Spleen (tissue), 11 donors: Measurements from ENCODE around the gene DSE. TPM values are rescaled to one million over a fixed set of nuclear protein-coding genes. Genes with fewer than 3 reads are reported as not detected.
"Not testable (repeated sequence)": the region's sequence is repeated elsewhere in the genome, so short reads cannot be mapped to it uniquely, and the experiment has no call there.

Experiments used
- DNase-seq: peaks from one replicate; pipeline ENCODE4 v3.0.0-alpha.2; 2020
- H3K27ac ChIP-seq, 8 donors: fragments of 200-600 bp; sonication (generic) in 7 of 8; 1 replicate in 4 of 8; 2 replicates in 4 of 8; pipeline versions ENCODE4 v1.5.0 to v1.8.0; 2016 to 2021; ENCODE audit warnings: inconsistent platforms in 4 of 8, mild to moderate bottlenecking in 4 of 8, moderate library complexity in 1 of 8
- H3K27me3 ChIP-seq, 7 donors: fragments of 200-600 bp; sonication (generic) in 6 of 7; replicated peaks in 1 of 7; 1 replicate in 4 of 7; 2 replicates in 3 of 7; pipeline versions ENCODE4 v1.5.0 to v1.8.0; 2016 to 2021; ENCODE audit warnings: inconsistent platforms in 3 of 7, mild to moderate bottlenecking in 1 of 7
- H3K36me3 ChIP-seq, 6 donors: fragments of 200-600 bp; sonication (generic) in 5 of 6; 1 replicate in 4 of 6; 2 replicates in 2 of 6; pipeline versions ENCODE4 v1.5.0 to v1.8.0; 2016 to 2021; ENCODE audit warnings: inconsistent platforms in 2 of 6
- H3K4me1 ChIP-seq, 6 donors: fragments of 200-600 bp; sonication (generic) in 5 of 6; 1 replicate in 3 of 6; 2 replicates in 3 of 6; pipeline versions ENCODE4 v1.5.0 to v1.8.0; 2016 to 2021; ENCODE audit warnings: inconsistent platforms in 3 of 6
- H3K4me3 ChIP-seq, 8 donors: fragments of 200-600 bp; sonication (generic) in 7 of 8; 1 replicate in 4 of 8; 2 replicates in 4 of 8; pipeline versions ENCODE4 v1.5.0 to v1.8.0; 2016 to 2021; ENCODE audit warnings: inconsistent platforms in 4 of 8, mild to moderate bottlenecking in 4 of 8, moderate library complexity in 2 of 8
- H3K9me3 ChIP-seq, 8 donors: fragments of 200-600 bp; sonication (generic) in 7 of 8; 1 replicate in 4 of 8; 2 replicates in 4 of 8; pipeline versions ENCODE4 v1.5.0 to v1.8.0; 2016 to 2021; ENCODE audit warnings: inconsistent platforms in 4 of 8
- POLR2A ChIP-seq, 3 donors: fragments of 450-650 bp; IDR thresholded peaks; one replicate each; pipeline ENCODE4 v1.5.1; 2017; ENCODE audit warnings: antibody characterized with exemption in 3 of 3, mild to moderate bottlenecking in 1 of 3
- POLR2AphosphoS5 ChIP-seq, 3 donors: sonication (generic); formaldehyde crosslinking; IDR thresholded peaks; one replicate each; pipeline ENCODE4 v1.5.1; 2017; ENCODE audit warnings: antibody characterized with exemption in 3 of 3
- WGBS, 5 donors: extraction: QIAGEN DNeasy Blood & Tissue Kit in 3 of 5; methylation state at CpG; one replicate each; pipeline versions ENCODE4 v1.1.5 to v1.1.7; 2013 to 2018; 5-methylcytosine and 5-hydroxymethylcytosine counted together
- intact Hi-C: fragments of 100-400 bp; cut with DNase I; formaldehyde crosslinking; loops from one replicate; pipeline ENCODE4 v1.15.0; 2023; ENCODE audit warnings: low total_unique reads
- polyA plus RNA-seq, 3 donors: library from polyadenylated mRNA; stranded (reverse); fragments of 200-250 nt; gene quantifications; one replicate each; pipeline ENCODE4 v1.2.1, GENCODE V29; 2013
- total RNA-seq, 7 donors: library from RNA; depleted of rRNA in 3 of 7; stranded (reverse); fragments of >200 nt in 3 of 7; fragmentation: NEBNext Ultra II Directional in 4 of 7; extraction: Animal tissue kit (Norgen Biotek cat#: 25700) in 4 of 7; gene quantifications; one replicate each; pipeline versions ENCODE4 v1.1.0 to v1.2.1, GENCODE V29; 2016 to 2021
- TF ChIP-seq, protein P1 (sequence below), 11 experiments: fragments of 200-600 bp in 7 of 11; fragments of 450-650 bp in 4 of 11; sonication (generic) in 4 of 11; IDR thresholded peaks in 8 of 11; conservative IDR thresholded peaks in 3 of 11; 1 replicate in 7 of 11; 2 replicates in 4 of 11; pipeline versions ENCODE4 v1.4.0 to v1.8.0; 2016 to 2021; ENCODE audit warnings: antibody characterized with exemption in 11 of 11, inconsistent platforms in 4 of 11, mild to moderate bottlenecking in 1 of 11
- donor health status: healthy with polysubstance abuse.
- donor health status: DM: no; HTN: no; CAD: no; lungs with moderate emphysema.
- donor health status: DM: no; HTN: no; CAD: no.
- donor health status: Bipolar disorder and iron deficiency.
- donor health status: healthy.
- donor health status: DM: no; HTN: no; CAD: no.
- donor health status: DM: yes; HTN: yes; CAD: no.

DSE gene
- total and polyA plus RNA-seq, 10 donors: 8.2 to 82.3 (median 61.7) TPM

DNA sequence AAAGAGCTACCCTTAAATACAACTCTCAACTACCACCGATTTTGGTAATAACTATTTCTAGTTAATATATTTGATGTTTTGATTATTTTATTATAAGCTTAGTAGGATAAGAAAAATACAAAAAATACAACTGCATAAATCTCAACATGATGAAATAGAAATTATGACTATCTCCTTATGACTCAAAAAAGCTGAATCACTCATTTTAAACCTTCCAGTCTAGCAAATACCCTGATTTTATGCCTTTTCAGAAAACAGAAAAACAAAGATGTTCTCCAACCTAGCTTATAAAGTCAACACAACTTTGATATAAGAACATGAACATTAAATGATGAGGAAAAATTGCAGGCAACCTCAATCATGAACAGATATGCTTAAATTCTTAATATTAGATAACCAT is 40.2 kb upstream of the DSE start:
- TF ChIP-seq, protein P1, sequence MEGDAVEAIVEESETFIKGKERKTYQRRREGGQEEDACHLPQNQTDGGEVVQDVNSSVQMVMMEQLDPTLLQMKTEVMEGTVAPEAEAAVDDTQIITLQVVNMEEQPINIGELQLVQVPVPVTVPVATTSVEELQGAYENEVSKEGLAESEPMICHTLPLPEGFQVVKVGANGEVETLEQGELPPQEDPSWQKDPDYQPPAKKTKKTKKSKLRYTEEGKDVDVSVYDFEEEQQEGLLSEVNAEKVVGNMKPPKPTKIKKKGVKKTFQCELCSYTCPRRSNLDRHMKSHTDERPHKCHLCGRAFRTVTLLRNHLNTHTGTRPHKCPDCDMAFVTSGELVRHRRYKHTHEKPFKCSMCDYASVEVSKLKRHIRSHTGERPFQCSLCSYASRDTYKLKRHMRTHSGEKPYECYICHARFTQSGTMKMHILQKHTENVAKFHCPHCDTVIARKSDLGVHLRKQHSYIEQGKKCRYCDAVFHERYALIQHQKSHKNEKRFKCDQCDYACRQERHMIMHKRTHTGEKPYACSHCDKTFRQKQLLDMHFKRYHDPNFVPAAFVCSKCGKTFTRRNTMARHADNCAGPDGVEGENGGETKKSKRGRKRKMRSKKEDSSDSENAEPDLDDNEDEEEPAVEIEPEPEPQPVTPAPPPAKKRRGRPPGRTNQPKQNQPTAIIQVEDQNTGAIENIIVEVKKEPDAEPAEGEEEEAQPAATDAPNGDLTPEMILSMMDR (IDR thresholded peaks at IDR 0.05 in 8 of 11, conservative IDR thresholded peaks at IDR 0.05 in 3 of 11): no peak
- TF ChIP-seq POLR2AphosphoS5 (IDR thresholded peaks at IDR 0.05) (no peak), POLR2A (IDR thresholded peaks at IDR 0.05) (no peak)
- 91 to 100% (median 97%) methylated on average over 1 of the region's 1 CpG for WGBS, 5 donors

DNA sequence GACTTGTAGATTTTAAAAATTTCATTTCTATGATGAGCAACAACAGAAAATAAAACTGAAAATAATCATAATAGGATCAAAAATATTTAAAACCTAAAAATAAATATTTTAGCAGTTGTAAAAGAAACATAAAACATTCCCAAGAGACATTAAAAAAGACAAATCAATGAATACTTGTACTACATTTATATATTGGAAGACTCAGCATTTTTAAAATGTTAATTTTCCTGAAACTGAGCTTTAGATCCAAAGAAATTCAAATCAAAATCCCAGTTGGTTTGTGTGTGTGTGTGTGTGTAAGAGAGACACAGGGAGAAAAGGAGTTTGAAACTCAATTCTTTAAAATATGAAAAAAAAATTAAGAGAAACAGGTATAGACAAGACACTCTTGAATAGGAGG is 38.7 kb upstream of the DSE start:
- no peaks in the 10 kb centered on the region for H3K27me3 ChIP-seq
- H3K27ac ChIP-seq: no peak overlapping the region
- no peaks in the 10 kb centered on the region for H3K36me3 ChIP-seq
- peaks cover 0 to 16% (median 0%) of the 10 kb centered on the region in 6 donors for H3K4me1 ChIP-seq
- DNase-seq: no peak
- H3K4me3 ChIP-seq: no peak overlapping the region
- TF ChIP-seq, protein P1 (IDR thresholded peaks at IDR 0.05 in 8 of 11, conservative IDR thresholded peaks at IDR 0.05 in 3 of 11): no peak
- TF ChIP-seq POLR2AphosphoS5 (IDR thresholded peaks at IDR 0.05) (no peak), POLR2A (IDR thresholded peaks at IDR 0.05) (no peak)
- peaks cover 0 to 15% (median 1%) of the 10 kb centered on the region in 8 donors for H3K9me3 ChIP-seq
- intact Hi-C loops: no loop called here

More for the DNA sequence above, 40.2 kb upstream of the DSE start:
- intact Hi-C loops: no loop called here
- peaks cover 0 to 15% (median 1%) of the 10 kb centered on the region in 8 donors for H3K9me3 ChIP-seq
- H3K4me3 ChIP-seq: no peak overlapping the region
- no peak overlapping the region for H3K27ac ChIP-seq
- no peaks in the 10 kb centered on the region for H3K36me3 ChIP-seq
- peaks cover 0 to 16% (median 0%) of the 10 kb centered on the region in 6 donors for H3K4me1 ChIP-seq
- H3K27me3 ChIP-seq: no peaks in the 10 kb centered on the region
- DNase-seq: no peak

DNA sequence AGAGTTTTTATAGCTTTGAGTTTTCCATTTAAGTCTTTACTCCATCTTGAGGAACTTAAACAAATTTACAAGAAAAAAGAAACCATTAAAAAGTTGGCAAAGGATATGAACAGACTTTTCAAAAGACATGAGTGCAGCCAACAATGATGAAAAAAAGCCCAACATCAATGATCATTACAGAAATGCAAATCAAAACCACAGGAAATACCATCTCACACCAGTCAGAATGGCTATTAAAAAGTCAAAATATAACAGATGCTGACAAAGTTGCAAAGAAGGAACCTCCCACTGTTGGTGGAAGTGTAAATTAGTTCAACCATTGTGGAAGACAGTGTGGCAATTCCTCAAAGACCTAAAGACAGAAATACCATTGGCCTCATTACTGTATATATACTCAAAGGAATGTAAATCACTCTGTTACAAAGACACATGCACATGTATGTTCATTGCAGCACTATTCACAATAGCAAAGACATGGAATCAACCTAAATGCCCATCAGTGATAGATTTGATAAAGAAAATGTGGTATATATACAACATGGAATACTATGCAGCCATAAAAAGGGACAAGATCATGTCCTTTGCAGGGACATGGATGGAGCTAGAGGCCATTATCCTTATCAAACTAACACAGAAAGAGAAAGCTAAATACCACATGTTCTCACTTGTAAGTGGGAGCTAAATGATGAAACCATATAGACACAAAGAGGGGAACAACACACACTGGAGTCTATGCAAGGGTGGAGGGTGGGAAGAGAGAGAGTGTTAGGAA is 35.9 kb upstream of the DSE start:
- H3K27ac ChIP-seq, H3K27me3 ChIP-seq, H3K4me3 ChIP-seq, H3K36me3 ChIP-seq, H3K4me1 ChIP-seq, intact Hi-C loops, DNase-seq: not testable (repeated sequence)
- H3K9me3 ChIP-seq: peaks cover 0 to 15% (median 1%) of the 10 kb centered on the region in 8 donors

DNA sequence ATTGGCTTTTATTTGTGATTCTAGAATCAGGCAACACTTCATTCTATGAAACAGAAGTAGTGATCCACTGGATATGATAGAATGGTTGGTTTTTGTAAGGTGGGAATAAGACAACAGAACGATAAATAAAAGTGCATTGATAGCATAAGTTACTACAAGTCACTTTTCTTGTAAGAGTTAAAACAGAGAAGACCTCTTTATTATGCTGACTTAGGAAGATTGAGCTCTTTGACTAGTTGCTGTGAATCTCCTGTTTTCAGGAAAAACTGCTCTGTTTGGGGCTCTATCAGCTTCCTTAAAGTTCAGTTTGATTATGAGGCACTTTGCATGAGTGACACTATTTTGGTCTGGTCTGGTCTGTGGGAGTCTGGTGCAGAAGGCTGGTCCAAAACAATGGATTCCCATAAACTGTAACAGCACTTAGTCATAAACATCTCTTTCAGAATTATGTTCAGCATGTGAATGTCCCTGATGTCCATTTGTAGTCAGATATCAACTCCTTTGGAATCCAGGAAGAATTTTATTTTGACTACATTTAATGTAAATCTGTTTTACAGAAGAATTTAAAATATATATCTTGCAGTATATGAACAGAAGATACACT is 35.0 kb upstream of the DSE start:
- Histone ChIP-seq H3K27ac (no peak overlapping the region), H3K27me3 (no peaks in the 10 kb centered on the region), H3K9me3 (peaks cover 0 to 18% (median 5%) of the 10 kb centered on the region in 8 donors), H3K4me3 (no peak overlapping the region), H3K36me3 (no peaks in the 10 kb centered on the region), H3K4me1 (no peaks in the 10 kb centered on the region)
- WGBS, 5 donors: 84 to 97% (median 90%) methylated on average over 1 of the region's 1 CpG
- intact Hi-C loops: no loop called here
- TF ChIP-seq, protein P1 (IDR thresholded peaks at IDR 0.05 in 8 of 11, conservative IDR thresholded peaks at IDR 0.05 in 3 of 11): no peak
- TF ChIP-seq POLR2A (IDR thresholded peaks at IDR 0.05) (no peak), POLR2AphosphoS5 (IDR thresholded peaks at IDR 0.05) (no peak)
- DNase-seq: no peak
